ENCODE data around the gene CORO2B. TPM values are rescaled to one million over a fixed set of nuclear protein-coding genes. Genes with fewer than 3 reads are reported as not detected.

Gene CORO2B
- total RNA-seq, 1 donor from 2014 or later, result 21.3 TPM

- H3K27me3 Mint-ChIP-seq (ENCODE audit: low read depth), result no peaks in the 10 kb centered on the region
- TF ChIP-seq CTCF (conservative IDR thresholded peaks at IDR 0.05), result no peak
- peak overlapping the region; percentile 9 for H3K4me3 Mint-ChIP-seq
- no peak for DNase-seq (ENCODE audit: low read depth, low spot score)
- H3K27ac Mint-ChIP-seq (ENCODE audit: unreplicated experiment), result peak overlapping the region; percentile 53
- peaks cover 9% of the 10 kb centered on the region for H3K36me3 Mint-ChIP-seq (ENCODE audit: low read depth)
- H3K9me3 Mint-ChIP-seq, result peaks cover 2% of the 10 kb centered on the region
- peaks cover 58% of the 10 kb centered on the region for H3K4me1 Mint-ChIP-seq
Measured at GRCh38 chr15:68608844-68609232, 30.0 kb downstream of the CORO2B start.

- H3K4me1 Mint-ChIP-seq, result peaks cover 66% of the 10 kb centered on the region
- peak overlapping the region; percentile 93 for H3K27ac Mint-ChIP-seq (ENCODE audit: unreplicated experiment)
- peaks cover 9% of the 10 kb centered on the region for H3K36me3 Mint-ChIP-seq (ENCODE audit: low read depth)
- H3K9me3 Mint-ChIP-seq, result peaks cover 2% of the 10 kb centered on the region
- H3K4me3 Mint-ChIP-seq, result peak overlapping the region; percentile 42
- no peak for TF ChIP-seq CTCF (conservative IDR thresholded peaks at IDR 0.05)
- no peaks in the 10 kb centered on the region for H3K27me3 Mint-ChIP-seq (ENCODE audit: low read depth)
- DNase-seq (ENCODE audit: low read depth, low spot score), result no peak
Measured at GRCh38 chr15:68609629-68610028, 30.8 kb downstream of the CORO2B start.

- no peaks in the 10 kb centered on the region for H3K9me3 Mint-ChIP-seq
- peaks cover 7% of the 10 kb centered on the region for H3K36me3 Mint-ChIP-seq (ENCODE audit: low read depth)
- H3K4me3 Mint-ChIP-seq, result no peak overlapping the region
- DNase-seq (ENCODE audit: low read depth, low spot score), result no peak
- peaks cover 73% of the 10 kb centered on the region for H3K4me1 Mint-ChIP-seq
- no peaks in the 10 kb centered on the region for H3K27me3 Mint-ChIP-seq (ENCODE audit: low read depth)
- peak overlapping the region; percentile 94 for H3K27ac Mint-ChIP-seq (ENCODE audit: unreplicated experiment)
- no peak for TF ChIP-seq CTCF (conservative IDR thresholded peaks at IDR 0.05)
Measured at GRCh38 chr15:68610825-68611224, 32.0 kb downstream of the CORO2B start.

GRCh38 chr15:68612503-68612902, 33.7 kb downstream of the CORO2B start:
- H3K9me3 Mint-ChIP-seq, result no peaks in the 10 kb centered on the region
- no peak overlapping the region for H3K27ac Mint-ChIP-seq (ENCODE audit: unreplicated experiment)
- H3K27me3 Mint-ChIP-seq (ENCODE audit: low read depth), result no peaks in the 10 kb centered on the region
- TF ChIP-seq CTCF (conservative IDR thresholded peaks at IDR 0.05), result no peak
- no peak for DNase-seq (ENCODE audit: low read depth, low spot score)
- peaks cover 86% of the 10 kb centered on the region for H3K4me1 Mint-ChIP-seq
- no peaks in the 10 kb centered on the region for H3K36me3 Mint-ChIP-seq (ENCODE audit: low read depth)
- H3K4me3 Mint-ChIP-seq, result no peak overlapping the region

- no peak overlapping the region for H3K4me3 Mint-ChIP-seq
- H3K36me3 Mint-ChIP-seq (ENCODE audit: low read depth), result no peaks in the 10 kb centered on the region
- H3K4me1 Mint-ChIP-seq, result peaks cover 84% of the 10 kb centered on the region
- no peaks in the 10 kb centered on the region for H3K9me3 Mint-ChIP-seq
- H3K27ac Mint-ChIP-seq (ENCODE audit: unreplicated experiment), result no peak overlapping the region
- H3K27me3 Mint-ChIP-seq (ENCODE audit: low read depth), result no peaks in the 10 kb centered on the region
- TF ChIP-seq CTCF (conservative IDR thresholded peaks at IDR 0.05), result no peak
- no peak for DNase-seq (ENCODE audit: low read depth, low spot score)
Measured at GRCh38 chr15:68612979-68613740, 34.4 kb downstream of the CORO2B start.

All from neural crest cell (in vitro differentiated cells).